ENCODE data around the gene STARD13.
A peak's percentile ranks its signal among the peaks of the same experiment; 100 is the strongest.

The STARD13 gene

GRCh38 chr13:33072282-33072681, 213.3 kb downstream of the STARD13 start:
- Histone ChIP-seq H3K4me3 (no peak overlapping the region), H3K27ac (no peak overlapping the region)
- TF ChIP-seq CTCF (IDR thresholded peaks at IDR 0.05): no peak
- no peak for DNase-seq (ENCODE audit: low spot score)

GRCh38 chr13:33070713-33071112, 214.8 kb downstream of the STARD13 start:
- no peak for DNase-seq (ENCODE audit: low spot score)
- no peak for TF ChIP-seq CTCF (IDR thresholded peaks at IDR 0.05)
- Histone ChIP-seq H3K27ac (no peak overlapping the region), H3K4me3 (no peak overlapping the region)

- no peak for DNase-seq (ENCODE audit: low spot score)
- no peak overlapping the region for H3K27ac ChIP-seq
- no peak for TF ChIP-seq CTCF (IDR thresholded peaks at IDR 0.05)
- no peak overlapping the region for H3K4me3 ChIP-seq
Observed at GRCh38 chr13:33069365-33069764, 216.2 kb downstream of the STARD13 start.

GRCh38 chr13:33066329-33066728, 219.2 kb downstream of the STARD13 start:
- Histone ChIP-seq H3K27ac (no peak overlapping the region), H3K4me3 (no peak overlapping the region)
- DNase-seq (ENCODE audit: low spot score): no peak
- TF ChIP-seq CTCF (IDR thresholded peaks at IDR 0.05): no peak

- no peak for TF ChIP-seq CTCF (IDR thresholded peaks at IDR 0.05)
- no peak for DNase-seq (ENCODE audit: low spot score)
- H3K27ac ChIP-seq: no peak overlapping the region
Observed at GRCh38 chr13:33060815-33061214, 224.7 kb downstream of the STARD13 start.

GRCh38 chr13:33058776-33059327, 226.7 kb downstream of the STARD13 start:
- DNase-seq (ENCODE audit: low spot score): no peak
- H3K4me3 ChIP-seq: no peak overlapping the region
- no peak overlapping the region for H3K27ac ChIP-seq
- TF ChIP-seq CTCF (IDR thresholded peaks at IDR 0.05): no peak

More at GRCh38 chr13:33060815-33061214, 224.7 kb downstream of the STARD13 start:
- no peak overlapping the region for H3K4me3 ChIP-seq

- Histone ChIP-seq H3K4me3 (no peak overlapping the region), H3K27ac (peak overlapping the region in 1 of 2 donors; percentile 8)
- TF ChIP-seq CTCF (IDR thresholded peaks at IDR 0.05): no peak
- no peak for DNase-seq (ENCODE audit: low spot score)
Observed at GRCh38 chr13:33057019-33057780, 228.4 kb downstream of the STARD13 start.
